Loucy (cell line): Measurements from ENCODE around the gene TRERF1.

Experiments used
- H2AFZ ChIP-seq: fragments of 200-600 bp; sonication (generic); 2 replicates; pipeline ENCODE4 v1.6.0; 2016; ENCODE audit warnings: antibody characterized with exemption, mild to moderate bottlenecking, low read length, moderate library complexity
- H3F3A ChIP-seq: fragments of 200-600 bp; 2 replicates; pipeline ENCODE4 v1.6.0; 2016; ENCODE audit warnings: antibody characterized with exemption, low read depth, mild to moderate bottlenecking
- H3K27me3 ChIP-seq: fragments of 200-600 bp; sonication (generic); 2 replicates; pipeline ENCODE4 v1.6.1; 2014; ENCODE audit warnings: low read length, mild to moderate bottlenecking; ENCODE audit not compliant: insufficient read depth, poor library complexity, severe bottlenecking
- H3K36me3 ChIP-seq: fragments of 200-600 bp; sonication (generic); 2 replicates; pipeline ENCODE4 v1.6.1; 2016; ENCODE audit warnings: low read length; ENCODE audit not compliant: insufficient read depth
- H3K4me1 ChIP-seq: fragments of 200-600 bp; sonication (generic); 2 replicates; pipeline ENCODE4 v1.5.1; 2014; ENCODE audit warnings: low read length, mild to moderate bottlenecking; ENCODE audit not compliant: insufficient read depth, poor library complexity, severe bottlenecking
- H3K4me2 ChIP-seq: fragments of 200-600 bp; sonication (generic); 2 replicates; pipeline ENCODE4 v1.6.0; 2014; ENCODE audit warnings: antibody characterized with exemption, low read length, low read depth, mild to moderate bottlenecking; ENCODE audit not compliant: poor library complexity, severe bottlenecking
- H3K4me3 ChIP-seq: fragments of 200-600 bp; sonication (generic); 2 replicates; pipeline ENCODE4 v1.5.1; 2014; ENCODE audit warnings: low read length, mild to moderate bottlenecking, mixed read lengths; ENCODE audit not compliant: poor library complexity, severe bottlenecking
- H3K79me2 ChIP-seq: fragments of 200-600 bp; sonication (generic); 2 replicates; pipeline ENCODE4 v1.6.1; 2014; ENCODE audit warnings: low read length; ENCODE audit not compliant: insufficient read depth
- H3K9ac ChIP-seq: fragments of 200-600 bp; sonication (generic); 2 replicates; pipeline ENCODE4 v1.6.0; 2014; ENCODE audit warnings: mild to moderate bottlenecking, low read depth, low read length, moderate library complexity; ENCODE audit not compliant: poor library complexity, severe bottlenecking
- H3K9me2 ChIP-seq: fragments of 200-600 bp; sonication (generic); replicated peaks from 2 replicates; pipeline ENCODE4 v1.6.1; 2016; ENCODE audit warnings: low read depth, low read length, mixed read lengths
- H3K9me3 ChIP-seq: fragments of 200-600 bp; sonication (generic); 2 replicates; pipeline ENCODE4 v1.6.1; 2014; ENCODE audit warnings: mild to moderate bottlenecking, antibody characterized with exemption, low read length, low read depth; ENCODE audit not compliant: insufficient read depth
- H4K20me1 ChIP-seq: fragments of 200-600 bp; sonication (generic); 2 replicates; pipeline ENCODE4 v1.6.0; 2014; ENCODE audit warnings: antibody characterized with exemption, low read length, mild to moderate bottlenecking; ENCODE audit not compliant: insufficient read depth, poor library complexity, severe bottlenecking
- EZH2phosphoT487 ChIP-seq: fragments of 200-600 bp; IDR thresholded peaks from 2 replicates; pipeline ENCODE4 v1.6.1; 2018; ENCODE audit warnings: antibody characterized with exemption, mild to moderate bottlenecking, moderate library complexity, borderline replicate concordance
- TF ChIP-seq, protein P1 (sequence below): fragments of 200-600 bp; sonication (generic); conservative IDR thresholded peaks from 2 replicates; pipeline ENCODE4 v1.5.1; 2014; ENCODE audit warnings: mild to moderate bottlenecking, antibody characterized with exemption, low read length

TRERF1 gene

DNA sequence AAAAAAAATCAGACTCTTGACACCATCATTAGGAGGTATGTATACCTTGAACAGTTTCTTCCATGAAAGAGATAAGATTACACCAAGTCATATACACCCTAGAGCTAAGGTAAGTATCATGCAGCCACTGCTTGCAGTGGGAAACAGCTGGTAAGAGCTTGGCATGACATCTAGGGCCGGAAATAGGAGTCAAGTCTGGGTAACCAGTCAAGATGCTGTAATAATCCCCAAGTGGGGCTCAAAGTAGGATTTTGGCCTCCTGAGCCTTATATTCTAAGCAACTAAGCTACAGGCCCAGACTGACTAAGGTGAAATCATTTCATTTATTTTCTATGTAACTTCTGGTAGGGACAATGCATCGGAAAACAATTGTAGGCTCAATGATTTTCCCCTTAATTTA, 23.9 kb downstream of the TRERF1 start:
- no peak for TF ChIP-seq EZH2phosphoT487
- TF ChIP-seq, protein P1, sequence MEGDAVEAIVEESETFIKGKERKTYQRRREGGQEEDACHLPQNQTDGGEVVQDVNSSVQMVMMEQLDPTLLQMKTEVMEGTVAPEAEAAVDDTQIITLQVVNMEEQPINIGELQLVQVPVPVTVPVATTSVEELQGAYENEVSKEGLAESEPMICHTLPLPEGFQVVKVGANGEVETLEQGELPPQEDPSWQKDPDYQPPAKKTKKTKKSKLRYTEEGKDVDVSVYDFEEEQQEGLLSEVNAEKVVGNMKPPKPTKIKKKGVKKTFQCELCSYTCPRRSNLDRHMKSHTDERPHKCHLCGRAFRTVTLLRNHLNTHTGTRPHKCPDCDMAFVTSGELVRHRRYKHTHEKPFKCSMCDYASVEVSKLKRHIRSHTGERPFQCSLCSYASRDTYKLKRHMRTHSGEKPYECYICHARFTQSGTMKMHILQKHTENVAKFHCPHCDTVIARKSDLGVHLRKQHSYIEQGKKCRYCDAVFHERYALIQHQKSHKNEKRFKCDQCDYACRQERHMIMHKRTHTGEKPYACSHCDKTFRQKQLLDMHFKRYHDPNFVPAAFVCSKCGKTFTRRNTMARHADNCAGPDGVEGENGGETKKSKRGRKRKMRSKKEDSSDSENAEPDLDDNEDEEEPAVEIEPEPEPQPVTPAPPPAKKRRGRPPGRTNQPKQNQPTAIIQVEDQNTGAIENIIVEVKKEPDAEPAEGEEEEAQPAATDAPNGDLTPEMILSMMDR = no peak
- Histone ChIP-seq H2AFZ (no peak overlapping the region), H3K9me2 (no peaks in the 10 kb centered on the region), H3K9me3 (no peaks in the 10 kb centered on the region), H3K27me3 (no peaks in the 10 kb centered on the region), H3K4me2 (no peak overlapping the region), H3F3A (no peaks in the 10 kb centered on the region), H3K4me1 (peaks cover 10% of the 10 kb centered on the region), H3K79me2 (peaks cover 68% of the 10 kb centered on the region), H3K36me3 (peaks cover 4% of the 10 kb centered on the region; the same call in 1 of the 2 replicates), H3K9ac (no peak overlapping the region), H3K4me3 (no peak overlapping the region), H4K20me1 (peaks cover 31% of the 10 kb centered on the region)

DNA sequence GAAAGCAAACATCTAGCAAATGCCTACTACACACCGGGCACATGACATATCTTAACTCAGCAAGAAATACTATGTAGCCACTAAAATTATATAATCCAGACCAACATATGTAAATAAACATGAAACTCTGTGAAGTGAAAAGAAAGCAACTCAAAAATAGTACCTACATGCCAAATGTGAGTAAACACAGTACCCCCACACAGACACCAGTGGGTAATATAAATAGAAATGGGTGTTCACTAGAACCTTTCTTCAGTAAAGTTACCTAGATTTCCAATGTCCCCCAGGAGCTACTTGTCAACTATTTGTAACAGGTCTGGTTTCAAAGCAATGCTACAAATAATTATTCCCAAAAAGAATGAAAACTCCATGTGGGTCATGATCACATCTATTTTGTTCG, 25.5 kb downstream of the TRERF1 start:
- H2AFZ ChIP-seq = no peak overlapping the region

DNA sequence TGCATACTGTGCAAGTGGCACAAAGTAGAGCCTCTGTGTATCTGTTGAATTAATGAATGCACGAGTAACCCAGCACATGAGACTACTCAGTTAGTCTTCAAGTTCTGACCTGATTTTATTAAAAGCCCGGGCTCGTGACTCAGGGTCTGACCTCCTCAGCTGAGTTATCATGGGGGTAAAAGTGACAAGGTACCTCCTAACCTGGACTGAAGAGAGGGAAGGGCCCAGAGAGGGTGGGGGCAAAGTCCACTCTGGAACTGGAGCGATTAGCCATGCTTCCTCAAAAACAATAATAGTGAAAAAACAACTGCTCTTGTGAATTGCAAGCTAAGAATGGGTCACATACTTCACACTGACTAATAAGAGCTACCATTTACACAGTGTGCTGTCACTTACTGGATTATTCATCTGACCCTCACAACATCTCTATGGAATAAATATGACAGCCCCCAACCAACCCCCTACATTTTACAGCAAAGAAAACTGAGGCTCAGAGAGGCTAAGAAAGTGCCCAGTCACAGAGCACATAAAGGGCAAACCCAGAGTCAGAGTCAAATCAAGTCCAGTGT, 26.7 kb downstream of the TRERF1 start:
- H3K36me3 ChIP-seq = peaks cover 3% of the 10 kb centered on the region; the same call in 1 of the 2 replicates
- TF ChIP-seq EZH2phosphoT487 = no peak
- TF ChIP-seq, protein P1 = no peak
- peaks cover 34% of the 10 kb centered on the region for H4K20me1 ChIP-seq
- H3K9me2 ChIP-seq = no peaks in the 10 kb centered on the region
- H3F3A ChIP-seq = no peaks in the 10 kb centered on the region
- H3K9me3 ChIP-seq = no peaks in the 10 kb centered on the region
- peaks cover 14% of the 10 kb centered on the region for H3K4me1 ChIP-seq
- peaks cover 76% of the 10 kb centered on the region for H3K79me2 ChIP-seq
- no peak overlapping the region for H3K9ac ChIP-seq
- H3K4me3 ChIP-seq = no peak overlapping the region
- no peak overlapping the region for H2AFZ ChIP-seq
- H3K27me3 ChIP-seq = no peaks in the 10 kb centered on the region
- no peak overlapping the region for H3K4me2 ChIP-seq

More for the DNA sequence above, 25.5 kb downstream of the TRERF1 start:
- Histone ChIP-seq H3K4me2 (no peak overlapping the region), H3K9ac (no peak overlapping the region), H3K79me2 (peaks cover 72% of the 10 kb centered on the region), H3K9me2 (no peaks in the 10 kb centered on the region), H3F3A (no peaks in the 10 kb centered on the region), H3K9me3 (no peaks in the 10 kb centered on the region), H3K4me1 (peaks cover 14% of the 10 kb centered on the region), H3K36me3 (peaks cover 4% of the 10 kb centered on the region; the same call in 1 of the 2 replicates), H3K27me3 (no peaks in the 10 kb centered on the region), H3K4me3 (no peak overlapping the region), H4K20me1 (peaks cover 31% of the 10 kb centered on the region)
- TF ChIP-seq, protein P1 = no peak
- no peak for TF ChIP-seq EZH2phosphoT487
